SJSA1 (cell line): ENCODE data around the gene INSYN1. TPM values are rescaled to one million over a fixed set of nuclear protein-coding genes. Genes with fewer than 3 reads are reported as not detected.
"Not testable (repeated sequence)": the region's sequence is repeated elsewhere in the genome, so short reads cannot be mapped to it uniquely, and the experiment has no call there.

Source experiments
- DNase-seq, 2 experiments: peaks; one replicate each; pipeline ENCODE4 v3.0.0-alpha.2; 2015 to 2020; ENCODE audit warnings: low spot score in 2 of 2, low read depth in 1 of 2
- H3K27ac ChIP-seq: fragments of 250-450 bp; sonication (Bioruptor Pico); 2 replicates; pipeline ENCODE4 v1.5.1; 2020; ENCODE audit warnings: mild to moderate bottlenecking, moderate library complexity
- H3K27me3 ChIP-seq: fragments of 250-450 bp; sonication (Bioruptor Pico); replicated peaks from 2 replicates; pipeline ENCODE4 v1.5.1; 2020; ENCODE audit warnings: mild to moderate bottlenecking, moderate library complexity
- H3K36me3 ChIP-seq: fragments of 250-450 bp; sonication (Bioruptor Pico); 2 replicates; pipeline ENCODE4 v1.5.1; 2020; ENCODE audit warnings: mild to moderate bottlenecking
- H3K4me1 ChIP-seq: fragments of 250-450 bp; sonication (Bioruptor Pico); replicated peaks from 2 replicates; pipeline ENCODE4 v1.6.1; 2021; ENCODE audit warnings: mild to moderate bottlenecking
- H3K4me3 ChIP-seq: fragments of 250-450 bp; sonication (Bioruptor Pico); 2 replicates; pipeline ENCODE4 v1.5.1; 2020; ENCODE audit warnings: mild to moderate bottlenecking
- H3K9me3 ChIP-seq: fragments of 250-450 bp; sonication (Bioruptor Pico); replicated peaks from 2 replicates; pipeline ENCODE4 v1.5.1; 2020; ENCODE audit warnings: mild to moderate bottlenecking
- total RNA-seq: library from RNA; depleted of rRNA; stranded (reverse); fragments of >200 nt; shearing (Covaris generic); gene quantifications from 2 replicates; pipeline ENCODE4 v1.2.3, GENCODE V29; 2014

INSYN1 gene
- total RNA-seq, 1 experiment from 2014 or later, result not detected

DNA sequence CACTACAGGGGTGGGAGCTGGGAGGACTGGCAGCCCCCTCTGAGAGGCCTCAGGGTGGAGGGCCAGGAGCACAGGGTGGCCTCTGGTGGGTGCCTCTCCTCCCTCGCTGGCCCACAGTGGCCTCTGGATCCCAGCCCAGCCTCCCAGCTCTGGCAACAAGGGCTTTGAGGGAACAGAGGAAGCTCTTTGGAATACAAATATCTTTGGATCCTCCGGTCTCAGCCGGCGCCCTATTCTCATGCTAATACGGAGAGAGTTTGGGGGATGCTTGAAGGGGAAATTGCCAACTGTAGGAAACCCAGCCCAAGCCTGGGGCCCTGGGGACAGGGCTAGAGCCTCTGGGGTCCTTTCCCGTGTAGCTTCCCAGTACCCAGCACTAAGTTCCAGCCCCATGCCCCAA is 33.4 kb upstream of the INSYN1 start:
- no peak overlapping the region for H3K27ac ChIP-seq
- H3K4me1 ChIP-seq, result no peaks in the 10 kb centered on the region
- no peaks in the 10 kb centered on the region for H3K36me3 ChIP-seq
- no peaks in the 10 kb centered on the region for H3K27me3 ChIP-seq
- H3K4me3 ChIP-seq, result no peak overlapping the region
- H3K9me3 ChIP-seq, result no peaks in the 10 kb centered on the region
- no peak for DNase-seq

DNA sequence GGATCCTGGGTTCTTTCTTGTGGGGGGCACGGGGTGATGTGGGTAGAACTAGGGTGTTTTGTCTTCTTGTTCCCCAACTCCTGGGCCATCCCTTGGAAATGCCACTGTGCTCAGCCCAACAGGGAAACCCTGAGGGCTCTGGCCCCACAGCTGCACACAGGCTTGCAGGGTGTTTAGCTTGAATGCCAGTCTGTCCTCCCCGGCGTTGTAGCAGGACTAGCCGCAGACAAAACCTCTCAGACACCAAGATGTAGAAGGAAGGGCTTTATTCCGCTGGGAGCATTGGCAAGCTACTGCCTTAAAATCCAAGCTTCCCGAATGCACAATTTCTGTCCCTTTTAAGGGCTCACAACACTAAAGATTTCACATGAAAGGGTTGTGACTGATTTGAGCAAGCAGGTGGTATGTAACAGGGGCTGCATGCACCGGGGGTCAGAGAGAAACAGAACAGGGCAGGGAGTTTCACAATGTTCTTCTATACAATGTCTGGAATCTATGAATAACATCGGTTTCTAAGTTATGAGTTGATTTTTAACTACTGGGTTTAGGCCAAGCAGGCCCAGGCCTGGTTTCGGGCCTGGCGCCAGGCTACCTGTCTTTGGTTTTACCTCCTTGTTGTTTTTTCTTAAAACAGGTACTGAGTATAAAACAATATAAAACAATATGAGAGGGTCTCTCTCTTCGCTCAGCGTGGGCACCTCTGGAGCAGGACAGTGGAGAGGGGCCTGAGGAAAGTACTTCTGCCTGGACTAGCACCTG is 32.3 kb upstream of the INSYN1 start:
- not testable (repeated sequence) for H3K9me3 ChIP-seq, DNase-seq, H3K4me1 ChIP-seq, H3K4me3 ChIP-seq, H3K27me3 ChIP-seq, H3K27ac ChIP-seq, H3K36me3 ChIP-seq

- Histone ChIP-seq H3K9me3 (no peaks in the 10 kb centered on the region), H3K27ac (no peak overlapping the region), H3K4me3 (no peak overlapping the region), H3K36me3 (no peaks in the 10 kb centered on the region), H3K4me1 (no peaks in the 10 kb centered on the region), H3K27me3 (no peaks in the 10 kb centered on the region)
- DNase-seq, result no peak
These were observed 31.1 kb upstream of the INSYN1 start for GRCh38 chr15:73784291-73784690.

DNA sequence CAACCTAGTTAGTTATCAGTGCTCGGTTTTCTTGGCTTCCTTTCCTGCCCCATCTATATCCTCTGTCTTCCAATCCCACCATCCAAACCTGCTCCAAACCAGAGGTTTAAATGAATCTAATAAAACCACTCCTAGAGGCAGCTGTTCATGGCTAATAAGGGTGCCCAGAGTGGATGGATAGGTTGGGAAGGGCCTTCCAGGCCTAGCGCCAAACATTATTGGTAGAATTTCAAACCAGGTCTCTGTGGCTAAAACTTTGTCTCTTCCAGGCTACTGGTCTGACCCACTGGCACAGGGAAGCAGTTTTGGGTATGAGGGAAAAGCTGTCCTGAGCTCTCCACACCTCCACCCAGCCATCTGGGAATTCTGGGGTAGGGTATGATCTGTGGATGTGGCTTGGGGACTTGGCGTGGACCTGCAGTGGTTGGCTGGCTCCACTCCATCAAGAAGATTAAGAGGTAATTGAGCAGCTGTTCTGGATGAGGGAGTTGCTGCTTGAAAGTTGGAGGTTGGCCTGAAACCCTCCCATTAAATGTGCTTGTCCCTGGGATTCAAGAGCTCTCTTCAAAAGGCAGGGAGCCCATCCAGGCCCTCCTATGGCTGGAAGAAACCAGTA is 29.3 kb upstream of the INSYN1 start:
- no peak for DNase-seq
- no peak overlapping the region for H3K27ac ChIP-seq
- no peaks in the 10 kb centered on the region for H3K9me3 ChIP-seq
- no peaks in the 10 kb centered on the region for H3K36me3 ChIP-seq
- H3K4me1 ChIP-seq, result no peaks in the 10 kb centered on the region
- H3K27me3 ChIP-seq, result no peaks in the 10 kb centered on the region
- H3K4me3 ChIP-seq, result no peak overlapping the region

DNA sequence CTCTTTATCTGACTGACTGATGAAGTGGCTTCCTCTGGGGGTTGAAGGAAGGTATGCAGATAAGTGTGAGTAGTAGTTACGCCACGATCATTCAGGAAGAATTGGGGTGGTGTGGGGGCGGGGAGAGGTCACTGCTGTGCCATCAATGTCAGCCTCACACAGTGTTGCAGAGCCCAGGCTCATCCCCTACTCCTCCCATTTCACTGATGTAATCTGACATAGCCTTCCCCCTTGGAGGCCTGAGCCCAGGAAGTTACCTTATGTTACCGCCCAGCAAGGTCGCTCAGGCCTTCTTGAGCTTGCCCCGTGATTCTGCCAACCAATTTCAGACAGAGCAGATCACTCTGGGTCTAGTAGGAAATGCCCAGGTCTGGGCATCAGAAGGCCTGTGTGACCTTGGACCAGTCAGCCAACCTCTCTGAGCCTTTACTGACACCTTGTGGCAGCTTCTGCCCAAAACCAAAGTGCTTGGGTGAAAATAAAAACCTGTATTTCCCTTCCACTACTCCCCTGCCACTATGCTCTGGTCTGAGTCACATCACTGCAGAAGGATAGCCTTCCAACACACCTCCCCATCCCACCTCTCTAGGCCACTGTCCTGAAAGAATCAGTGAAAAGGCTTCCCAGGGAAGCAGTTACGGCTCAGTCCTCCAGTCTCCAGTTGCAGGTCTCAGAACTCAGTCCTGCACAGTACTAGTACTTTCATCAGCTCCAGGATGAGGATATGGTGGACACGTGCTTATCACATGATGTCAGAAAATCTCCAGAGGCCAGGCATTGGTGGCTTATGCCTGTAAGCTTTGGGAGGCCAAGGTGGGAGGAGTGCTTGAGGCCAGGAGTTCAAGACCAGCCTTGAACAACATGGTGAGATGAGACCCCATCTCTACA is 28.1 kb upstream of the INSYN1 start:
- H3K4me1 ChIP-seq, result no peaks in the 10 kb centered on the region
- no peak overlapping the region for H3K4me3 ChIP-seq
- H3K9me3 ChIP-seq, result no peaks in the 10 kb centered on the region
- H3K36me3 ChIP-seq, result no peaks in the 10 kb centered on the region
- no peak overlapping the region for H3K27ac ChIP-seq
- no peak for DNase-seq
- H3K27me3 ChIP-seq, result no peaks in the 10 kb centered on the region

- no peak overlapping the region for H3K4me3 ChIP-seq
- H3K9me3 ChIP-seq, result no peaks in the 10 kb centered on the region
- H3K4me1 ChIP-seq, result no peaks in the 10 kb centered on the region
- DNase-seq, result no peak
- no peaks in the 10 kb centered on the region for H3K27me3 ChIP-seq
- H3K36me3 ChIP-seq, result no peaks in the 10 kb centered on the region
- H3K27ac ChIP-seq, result no peak overlapping the region
These were observed 26.8 kb upstream of the INSYN1 start for GRCh38 chr15:73779974-73780373.

DNA sequence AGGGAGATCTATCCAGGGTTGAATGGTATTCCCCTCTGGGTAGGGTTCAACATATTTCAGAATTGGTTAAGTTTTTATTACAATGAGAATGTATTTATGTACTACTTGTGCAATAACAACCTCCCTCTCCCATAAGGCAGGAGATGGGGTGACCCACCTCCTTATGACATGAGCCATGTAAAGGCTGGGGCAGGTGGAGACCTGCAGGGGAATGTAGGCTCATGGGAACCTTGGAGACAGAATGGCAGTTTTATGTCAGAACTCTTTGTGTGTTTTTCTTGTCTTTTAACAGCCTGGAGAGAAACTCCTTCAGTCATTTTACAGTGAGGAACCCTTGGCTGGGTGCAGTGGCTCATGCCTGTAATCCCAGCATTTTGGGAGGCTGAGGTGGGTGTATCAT is 24.6 kb upstream of the INSYN1 start:
- H3K36me3 ChIP-seq, result no peaks in the 10 kb centered on the region
- no peak overlapping the region for H3K27ac ChIP-seq
- no peaks in the 10 kb centered on the region for H3K9me3 ChIP-seq
- no peaks in the 10 kb centered on the region for H3K4me1 ChIP-seq
- no peak overlapping the region for H3K4me3 ChIP-seq
- 0 out of 2 replicates have a peak, but pooled peaks cover 4% of the 10 kb centered on the region for H3K27me3 ChIP-seq
- DNase-seq, result no peak

DNA sequence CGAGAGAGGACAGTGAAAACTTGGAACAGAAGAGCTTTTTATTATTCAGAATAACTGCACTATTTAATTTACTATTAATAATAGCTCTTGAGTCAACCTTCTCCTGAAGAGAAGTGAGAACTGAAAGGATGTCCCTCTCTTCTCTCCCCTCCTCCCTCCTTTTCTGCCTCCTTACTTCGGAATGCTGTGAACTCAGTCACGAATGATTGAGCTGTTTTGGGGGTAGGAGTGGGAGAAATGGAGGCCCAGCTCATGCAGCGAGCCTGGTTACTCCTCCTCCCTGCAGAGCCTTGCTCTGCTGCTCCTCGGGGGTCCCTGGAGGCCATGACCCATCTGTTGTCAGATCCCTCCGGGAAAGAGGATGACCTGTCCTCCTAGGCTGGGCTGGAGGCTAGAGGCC is 20.3 kb upstream of the INSYN1 start:
- Histone ChIP-seq H3K4me3 (no peak overlapping the region), H3K36me3 (no peaks in the 10 kb centered on the region), H3K27ac (no peak overlapping the region), H3K27me3 (peaks cover 21% of the 10 kb centered on the region), H3K4me1 (no peaks in the 10 kb centered on the region), H3K9me3 (no peaks in the 10 kb centered on the region)
- DNase-seq, result no peak

DNA sequence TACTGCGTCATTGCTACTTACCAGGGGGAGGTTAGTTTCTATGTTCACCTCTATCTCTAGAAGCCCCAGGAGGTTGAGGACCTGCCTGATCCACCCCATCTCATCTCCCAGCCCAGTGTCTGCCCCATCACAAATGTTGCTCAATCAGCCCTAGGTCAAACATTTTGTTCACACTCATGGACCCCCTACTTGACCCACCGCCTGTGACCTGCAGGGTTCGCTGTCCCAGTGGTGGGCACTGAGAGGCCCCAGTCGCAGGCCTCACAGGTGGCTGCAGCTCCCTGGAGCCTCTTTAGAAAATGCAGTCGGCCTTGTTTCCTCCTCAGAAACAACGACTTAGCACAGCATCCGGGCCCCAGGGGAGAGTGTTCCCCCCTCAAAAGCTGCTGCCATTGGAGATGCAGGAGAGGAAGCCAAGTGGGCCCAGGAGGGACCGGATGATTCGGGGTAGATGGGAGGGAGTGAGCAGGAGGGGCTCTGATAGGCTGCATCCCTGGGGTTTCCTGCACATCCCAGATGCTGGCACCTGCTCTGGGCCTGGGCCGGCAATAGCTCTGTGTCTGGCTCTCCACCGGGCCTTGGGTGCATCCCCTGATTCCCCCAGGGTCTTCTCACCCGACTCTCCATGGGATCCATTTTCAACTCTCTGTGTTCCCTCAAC is 18.4 kb upstream of the INSYN1 start:
- peaks cover 21% of the 10 kb centered on the region for H3K27me3 ChIP-seq
- H3K4me3 ChIP-seq, result no peak overlapping the region
- no peak for DNase-seq
- H3K27ac ChIP-seq, result no peak overlapping the region
- H3K36me3 ChIP-seq, result no peaks in the 10 kb centered on the region
- H3K9me3 ChIP-seq, result no peaks in the 10 kb centered on the region
- no peaks in the 10 kb centered on the region for H3K4me1 ChIP-seq

DNA sequence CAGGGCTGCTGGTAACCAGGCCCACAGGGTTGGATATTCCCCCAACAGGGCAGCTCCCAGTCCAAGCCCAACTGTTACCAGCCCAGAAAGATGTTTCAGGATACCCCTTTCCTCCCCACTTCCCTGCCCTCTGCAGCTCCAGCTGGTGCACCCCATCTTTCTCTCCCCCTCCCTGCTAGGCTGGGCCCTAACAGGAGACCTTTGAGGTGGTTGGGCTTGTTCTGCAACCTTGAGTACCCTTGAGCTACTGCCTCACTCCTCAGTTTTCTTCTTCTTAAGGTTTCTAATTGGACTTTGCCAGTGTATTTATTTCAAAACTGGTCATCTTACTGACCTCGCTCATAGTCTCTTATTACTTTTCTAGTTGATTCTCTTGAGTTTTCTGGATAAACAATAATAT is 16.9 kb upstream of the INSYN1 start:
- no peak overlapping the region for H3K4me3 ChIP-seq
- H3K36me3 ChIP-seq, result no peaks in the 10 kb centered on the region
- H3K27ac ChIP-seq, result no peak overlapping the region
- no peaks in the 10 kb centered on the region for H3K4me1 ChIP-seq
- no peaks in the 10 kb centered on the region for H3K9me3 ChIP-seq
- peaks cover 29% of the 10 kb centered on the region for H3K27me3 ChIP-seq
- DNase-seq, result no peak

DNA sequence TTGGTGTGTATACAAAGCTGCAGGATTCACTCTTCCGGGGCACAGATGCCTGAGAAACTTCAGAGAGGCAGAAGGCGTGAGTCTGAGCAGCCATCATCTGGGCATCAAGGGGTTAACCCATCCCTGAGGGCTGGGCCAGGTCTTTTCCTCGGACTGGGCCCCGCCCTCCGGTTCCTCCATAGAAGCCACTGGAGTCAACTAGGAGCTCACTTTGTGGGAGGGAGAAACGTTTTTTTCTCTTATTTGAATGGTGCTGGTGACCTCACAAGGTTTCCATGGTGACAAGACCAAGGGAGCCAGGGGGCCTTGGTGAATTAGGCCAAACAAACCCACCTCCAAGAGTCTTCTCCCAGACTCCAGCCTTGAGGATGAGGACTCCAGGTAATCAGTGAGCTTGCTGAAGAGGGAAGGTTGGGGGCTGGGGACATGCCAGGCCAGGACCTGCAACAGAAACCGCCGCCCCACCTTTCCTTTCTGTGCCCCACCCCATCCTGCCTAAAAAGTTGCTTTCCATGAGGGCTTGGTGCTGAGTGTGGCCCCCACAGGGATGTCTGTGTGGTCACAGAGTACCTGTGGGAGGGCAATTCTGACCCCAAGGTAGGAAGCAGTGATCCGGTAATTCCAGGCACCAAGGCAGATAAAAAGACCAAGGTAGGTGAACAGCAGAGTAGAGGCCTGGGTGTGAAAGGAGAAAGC is 14.8 kb upstream of the INSYN1 start:
- H3K4me3 ChIP-seq, result no peak overlapping the region
- DNase-seq, result no peak
- peaks cover 27% of the 10 kb centered on the region for H3K27me3 ChIP-seq

DNA sequence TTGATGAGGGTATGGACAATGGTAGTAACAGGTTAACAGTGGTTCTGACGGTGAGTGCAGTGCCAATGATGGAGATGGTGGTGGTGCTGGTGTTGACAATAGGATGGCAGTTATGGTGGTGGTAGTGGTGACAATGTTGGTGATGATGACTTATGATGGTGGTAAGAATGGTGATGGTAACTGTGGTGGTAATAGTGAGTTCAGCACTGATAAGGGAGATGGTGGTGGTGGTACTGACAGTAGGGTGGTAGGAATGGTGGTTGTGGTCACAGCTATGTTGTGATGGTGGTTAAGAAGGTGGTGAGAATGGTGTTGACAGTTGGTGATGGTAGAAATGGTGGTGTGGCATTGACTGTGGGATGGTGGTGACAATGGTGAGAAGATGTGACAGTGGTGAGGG is 13.4 kb upstream of the INSYN1 start:
- no peaks in the 10 kb centered on the region for H3K4me1 ChIP-seq
- no peak overlapping the region for H3K27ac ChIP-seq
- no peaks in the 10 kb centered on the region for H3K9me3 ChIP-seq
- peaks cover 30% of the 10 kb centered on the region for H3K27me3 ChIP-seq
- no peak for DNase-seq
- H3K36me3 ChIP-seq, result no peaks in the 10 kb centered on the region
- H3K4me3 ChIP-seq, result no peak overlapping the region

More for the DNA sequence above, 14.8 kb upstream of the INSYN1 start:
- no peaks in the 10 kb centered on the region for H3K36me3 ChIP-seq
- H3K4me1 ChIP-seq, result no peaks in the 10 kb centered on the region
- no peak overlapping the region for H3K27ac ChIP-seq
- no peaks in the 10 kb centered on the region for H3K9me3 ChIP-seq

DNA sequence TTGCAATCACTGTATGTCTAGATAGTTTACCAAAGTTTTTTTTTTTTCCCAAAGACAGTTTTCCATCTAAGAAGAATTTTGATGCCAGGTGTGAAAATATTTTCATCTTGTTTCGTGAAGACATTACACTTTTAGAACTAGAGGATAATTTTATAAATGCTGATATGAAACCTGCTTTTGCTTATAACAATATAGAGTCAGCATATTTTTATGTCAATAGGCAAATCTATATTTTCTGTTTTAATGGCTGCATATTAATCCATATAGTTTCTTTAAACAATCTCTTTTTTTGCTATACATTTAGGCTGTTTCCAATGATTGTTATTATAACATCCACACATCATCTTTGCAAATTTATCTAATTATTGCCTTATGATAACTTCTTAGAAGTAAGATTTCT is 12.6 kb upstream of the INSYN1 start:
- Histone ChIP-seq H3K27ac (no peak overlapping the region), H3K4me3 (no peak overlapping the region), H3K9me3 (no peaks in the 10 kb centered on the region), H3K4me1 (no peaks in the 10 kb centered on the region), H3K27me3 (peaks cover 35% of the 10 kb centered on the region), H3K36me3 (no peaks in the 10 kb centered on the region)
- DNase-seq, result no peak
